NCI-H526 treated with DMSO at 0.1 percent for 48 hours (cell line): ENCODE measurements around the gene CDC42EP4.
"Not testable (repeated sequence)": the region's sequence is repeated elsewhere in the genome, so short reads cannot be mapped to it uniquely, and the experiment has no call there.

Experiments
- DNase-seq: peaks from one replicate; lab custom pipeline; 2025; lab: John Stamatoyannopoulos, UW

Gene CDC42EP4

GRCh38 chr17:73343168-73343634 lies 31.4 kb upstream of the CDC42EP4 start:
- no peak for DNase-seq

GRCh38 chr17:73342541-73343167 lies 30.9 kb upstream of the CDC42EP4 start:
- no peak for DNase-seq

- no peak for DNase-seq
Observed at GRCh38 chr17:73342050-73342522, 30.3 kb upstream of the CDC42EP4 start.

- DNase-seq, result no peak
Observed at GRCh38 chr17:73341350-73342049, 29.7 kb upstream of the CDC42EP4 start.

- DNase-seq, result no peak
Observed at GRCh38 chr17:73340093-73340596, 28.3 kb upstream of the CDC42EP4 start.

- DNase-seq, result no peak
Observed at GRCh38 chr17:73338566-73339197, 26.9 kb upstream of the CDC42EP4 start.

- DNase-seq, result no peak
Observed at GRCh38 chr17:73338050-73338521, 26.3 kb upstream of the CDC42EP4 start.

GRCh38 chr17:73337330-73337710 lies 25.5 kb upstream of the CDC42EP4 start:
- no peak for DNase-seq

- no peak for DNase-seq
Observed at GRCh38 chr17:73336408-73337329, 24.9 kb upstream of the CDC42EP4 start.

GRCh38 chr17:73335591-73336407 lies 24.0 kb upstream of the CDC42EP4 start:
- peak; percentile 67 for DNase-seq

- no peak for DNase-seq
Observed at GRCh38 chr17:73334771-73335513, 23.1 kb upstream of the CDC42EP4 start.

- not testable (repeated sequence) for DNase-seq
Observed at GRCh38 chr17:73333445-73333844, 21.6 kb upstream of the CDC42EP4 start.

- DNase-seq, result no peak
Observed at GRCh38 chr17:73331060-73331459, 19.3 kb upstream of the CDC42EP4 start.

- DNase-seq, result no peak
Observed at GRCh38 chr17:73327676-73328075, 15.9 kb upstream of the CDC42EP4 start.

GRCh38 chr17:73325527-73325842 lies 13.7 kb upstream of the CDC42EP4 start:
- no peak for DNase-seq

- DNase-seq, result no peak
Observed at GRCh38 chr17:73324711-73325526, 13.1 kb upstream of the CDC42EP4 start.

- no peak for DNase-seq
Observed at GRCh38 chr17:73324160-73324475, 12.3 kb upstream of the CDC42EP4 start.

- no peak for DNase-seq
Observed at GRCh38 chr17:73323409-73324159, 11.8 kb upstream of the CDC42EP4 start.
